Measurements from ENCODE around the gene MID1.

MID1 gene

GRCh38 chrX:10533696-10534365, 86.6 kb downstream of the MID1 start:
- DNase-seq (ENCODE audit: low spot score) (no peak), FAIRE-seq (no peak)

GRCh38 chrX:10531927-10532326, 88.5 kb downstream of the MID1 start:
- no peak for DNase-seq (ENCODE audit: low spot score)

GRCh38 chrX:10529344-10529743, 91.0 kb downstream of the MID1 start:
- FAIRE-seq (no peak), DNase-seq (ENCODE audit: low spot score) (no peak)

More at GRCh38 chrX:10531927-10532326, 88.5 kb downstream of the MID1 start:
- no peak for FAIRE-seq

DNA sequence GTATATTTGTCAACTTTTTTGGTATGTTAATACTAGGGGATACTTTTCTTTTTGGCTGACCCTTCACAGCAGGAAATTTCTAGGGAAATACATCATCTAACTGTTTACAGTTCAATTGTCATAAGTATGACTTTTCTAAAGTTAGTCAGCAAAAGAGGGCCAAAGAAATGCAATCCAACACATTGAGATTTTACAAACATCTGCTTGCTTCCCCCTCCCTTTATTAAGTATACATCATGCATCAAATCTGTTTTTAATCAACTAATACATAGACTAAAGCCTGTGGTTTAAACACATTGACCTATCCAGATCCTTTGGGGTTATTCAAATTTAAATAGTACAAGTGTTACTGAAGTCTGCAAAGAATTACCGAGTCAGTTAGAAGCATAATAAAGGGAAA, 93.9 kb downstream of the MID1 start:
- FAIRE-seq (no peak), DNase-seq (ENCODE audit: low spot score) (no peak)

DNA sequence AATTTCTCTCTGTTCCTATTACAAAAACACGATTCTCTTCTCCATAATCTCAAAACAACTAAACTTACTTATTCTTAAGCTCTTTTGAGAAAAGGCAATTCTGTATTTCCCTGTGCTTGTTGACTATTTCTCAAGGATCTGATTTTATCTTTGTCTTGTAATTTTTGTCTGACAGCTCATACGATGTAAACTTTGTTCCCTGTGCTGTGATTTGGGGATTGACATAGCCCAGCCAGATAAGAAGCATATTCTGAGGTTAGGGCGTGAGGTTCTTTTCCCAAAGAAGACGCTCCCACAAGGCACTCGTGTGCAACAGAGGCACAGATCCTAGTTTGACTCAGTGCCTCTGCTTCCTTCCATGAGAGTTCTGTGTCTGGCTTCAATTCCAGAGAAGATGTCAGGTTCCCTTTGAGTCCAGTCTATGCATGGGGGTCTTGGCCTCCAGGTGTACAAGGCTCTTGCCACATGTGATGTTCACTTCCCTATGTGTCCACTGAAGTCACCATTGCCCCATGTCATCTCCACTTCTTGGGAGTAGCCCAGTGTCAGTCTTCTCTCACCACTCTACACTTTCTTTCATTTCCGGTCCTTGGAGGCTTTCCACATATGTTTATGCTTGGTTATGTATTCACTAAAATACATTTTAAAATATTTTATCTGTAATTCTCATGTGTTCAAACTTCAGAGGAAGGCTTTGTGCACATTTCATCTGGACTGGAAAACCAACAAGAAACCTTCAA, 94.8 kb downstream of the MID1 start:
- FAIRE-seq (no peak), DNase-seq (ENCODE audit: low spot score) (no peak)

- DNase-seq (ENCODE audit: low spot score), result no peak
- no peak for FAIRE-seq
These were observed 95.8 kb downstream of the MID1 start for GRCh38 chrX:10524578-10524977.

- no peak for FAIRE-seq
- DNase-seq (ENCODE audit: low spot score), result no peak
These were observed 100.6 kb downstream of the MID1 start for GRCh38 chrX:10519761-10520160.

DNA sequence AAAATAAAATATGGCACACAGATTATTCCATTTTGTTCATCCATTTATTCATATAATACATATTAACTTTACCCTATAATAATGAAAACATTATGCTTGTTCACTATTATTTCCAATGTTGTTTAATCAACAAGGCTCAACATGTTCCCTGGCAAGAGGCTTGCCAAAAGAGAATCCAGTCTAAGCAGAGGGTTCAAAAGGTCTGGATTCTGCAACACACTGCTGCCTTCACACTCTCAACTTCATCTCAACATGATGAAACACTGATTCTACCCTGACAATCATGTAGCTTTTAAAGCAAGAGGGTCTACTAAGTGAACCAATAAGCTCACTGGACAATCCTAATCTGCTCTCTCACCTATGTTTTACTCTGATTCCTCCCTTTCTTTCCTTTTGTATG, 101.1 kb downstream of the MID1 start:
- peak; percentile 10 for FAIRE-seq

DNA sequence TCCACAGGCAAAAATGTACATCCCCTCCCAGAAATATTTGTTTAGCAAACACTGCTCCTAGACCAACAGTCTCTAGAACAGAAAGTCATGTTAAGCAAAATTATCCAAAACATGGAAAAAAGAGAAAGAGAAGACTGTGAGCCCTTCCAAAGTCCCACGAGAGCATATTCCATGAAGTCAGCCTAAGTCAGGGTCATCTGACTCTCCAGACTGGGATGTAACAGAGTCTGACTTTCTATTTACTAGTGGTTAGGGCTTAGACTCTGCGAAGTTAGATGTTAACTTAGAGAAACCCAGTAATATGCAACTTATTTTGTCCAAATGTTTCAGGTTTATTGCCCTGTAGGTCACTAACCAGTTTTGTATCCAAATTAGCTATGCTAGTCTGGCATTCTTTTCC, 102.3 kb downstream of the MID1 start:
- FAIRE-seq (peak; percentile 45), DNase-seq (ENCODE audit: low spot score) (no peak)

More for the DNA sequence above, 101.1 kb downstream of the MID1 start:
- DNase-seq (ENCODE audit: low spot score), result no peak

DNA sequence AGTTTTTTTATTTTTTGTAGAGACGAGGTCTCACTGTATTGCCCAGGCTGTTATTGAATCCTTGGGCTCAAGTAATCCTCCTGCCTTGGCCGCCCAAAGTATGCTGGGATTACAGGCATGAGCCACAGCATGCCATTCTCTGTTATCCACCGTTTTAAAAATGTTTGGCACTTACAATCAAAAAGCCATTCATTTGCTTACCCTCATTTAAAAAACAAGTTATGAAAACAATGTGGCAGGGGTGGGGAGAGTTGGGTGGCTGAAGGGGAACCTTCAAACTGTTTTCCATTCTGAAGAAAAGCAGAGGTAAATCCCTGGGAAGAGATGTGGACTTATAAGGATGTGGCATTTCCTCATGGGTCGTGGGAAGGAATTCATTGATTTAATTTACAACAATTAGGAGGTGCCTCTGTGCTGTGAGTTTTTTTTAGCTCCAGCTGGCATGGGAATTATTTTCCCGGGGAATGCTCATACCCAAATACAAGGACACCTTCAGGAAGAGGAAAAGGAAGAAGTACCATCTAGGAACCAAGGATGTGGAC, 103.5 kb downstream of the MID1 start:
- DNase-seq (ENCODE audit: low spot score) (no peak), FAIRE-seq (no peak)

GRCh38 chrX:10514891-10515290, 105.5 kb downstream of the MID1 start:
- DNase-seq (ENCODE audit: low spot score) (no peak), FAIRE-seq (no peak)

- FAIRE-seq (no peak), DNase-seq (ENCODE audit: low spot score) (no peak)
These were observed 106.4 kb downstream of the MID1 start for GRCh38 chrX:10513974-10514373.

DNA sequence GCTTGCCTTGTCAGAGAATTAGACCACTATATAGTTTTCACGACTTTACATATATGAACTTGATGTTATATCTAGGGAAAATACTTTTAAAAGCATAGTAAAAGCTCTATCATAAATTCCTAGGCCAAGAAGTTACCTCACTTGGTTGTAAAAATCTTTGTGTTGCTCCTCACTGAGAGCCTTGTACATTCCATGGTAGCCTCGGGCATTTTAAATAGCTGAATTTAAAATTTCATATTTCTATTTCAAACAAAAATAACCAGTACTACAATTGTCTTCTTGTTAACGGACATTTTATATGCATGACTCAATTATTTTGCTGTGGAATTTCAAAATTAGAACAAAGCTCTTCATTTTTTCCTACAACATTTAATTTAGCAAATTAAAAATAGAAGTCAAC, 107.6 kb downstream of the MID1 start:
- DNase-seq (ENCODE audit: low spot score), result no peak
- no peak for FAIRE-seq

DNA sequence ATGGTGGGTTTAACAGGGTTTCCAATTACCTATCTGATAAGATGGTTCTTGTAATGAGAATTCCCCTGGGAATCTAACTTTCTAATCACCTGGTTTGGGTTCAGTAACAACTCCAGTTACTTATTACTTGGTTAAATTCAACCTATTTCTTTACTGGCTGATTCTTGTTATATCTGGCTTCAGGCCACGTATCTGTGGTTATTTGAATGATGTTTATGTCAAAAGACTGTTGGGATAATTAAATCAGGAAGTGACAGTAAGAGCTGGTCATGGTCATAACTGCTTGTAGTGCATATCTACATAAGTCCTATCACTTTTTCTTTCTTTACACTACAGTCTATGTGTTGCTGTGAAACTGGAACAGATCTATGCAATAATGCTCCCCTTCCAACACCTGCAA, 108.1 kb downstream of the MID1 start:
- FAIRE-seq, result peak; percentile 98
- peak; percentile 79 for DNase-seq (ENCODE audit: low spot score)

DNA sequence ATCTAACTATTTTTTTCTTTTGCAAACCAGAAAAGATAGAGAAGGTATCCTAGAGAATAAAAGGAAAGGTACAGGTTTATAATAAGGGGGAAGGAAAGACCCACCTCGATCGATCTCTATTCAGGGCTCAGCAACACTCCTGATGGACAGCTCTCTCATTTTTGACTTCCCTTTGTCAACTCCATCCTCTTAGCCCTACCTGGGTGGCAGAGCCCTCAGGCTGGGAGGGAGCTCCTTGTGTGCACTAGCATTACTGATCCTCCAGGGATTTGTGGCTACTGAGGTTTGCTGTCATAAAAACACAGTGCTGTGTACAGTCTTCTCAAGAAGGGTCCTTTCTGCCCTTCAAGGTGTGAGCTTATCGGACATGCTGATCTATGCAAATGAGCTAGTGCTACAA, 111.0 kb downstream of the MID1 start:
- no peak for FAIRE-seq

GRCh38 chrX:10508891-10509290, 111.5 kb downstream of the MID1 start:
- no peak for FAIRE-seq
- DNase-seq (ENCODE audit: low spot score), result no peak

More for the DNA sequence above, 111.0 kb downstream of the MID1 start:
- no peak for DNase-seq (ENCODE audit: low spot score)

DNA sequence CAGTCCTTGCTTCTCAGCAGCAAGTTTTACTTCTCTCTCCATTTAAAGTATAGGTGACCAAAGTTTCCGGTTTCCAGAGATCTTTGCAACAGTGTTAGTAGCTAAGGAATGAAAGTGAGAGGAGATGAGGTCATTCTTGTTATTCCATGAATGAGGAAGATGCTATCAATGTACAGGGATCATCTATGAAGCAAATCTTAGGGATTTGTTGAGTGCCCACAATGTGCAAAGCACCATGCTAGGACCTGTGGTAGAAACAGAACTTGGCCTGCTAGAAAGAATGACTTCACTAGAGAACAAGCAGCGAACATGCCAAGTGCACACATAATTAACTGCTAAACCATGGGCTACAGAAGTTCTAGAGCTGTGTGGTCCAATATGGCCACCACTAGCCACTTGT, 112.5 kb downstream of the MID1 start:
- DNase-seq (ENCODE audit: low spot score), result no peak
- FAIRE-seq, result no peak

DNA sequence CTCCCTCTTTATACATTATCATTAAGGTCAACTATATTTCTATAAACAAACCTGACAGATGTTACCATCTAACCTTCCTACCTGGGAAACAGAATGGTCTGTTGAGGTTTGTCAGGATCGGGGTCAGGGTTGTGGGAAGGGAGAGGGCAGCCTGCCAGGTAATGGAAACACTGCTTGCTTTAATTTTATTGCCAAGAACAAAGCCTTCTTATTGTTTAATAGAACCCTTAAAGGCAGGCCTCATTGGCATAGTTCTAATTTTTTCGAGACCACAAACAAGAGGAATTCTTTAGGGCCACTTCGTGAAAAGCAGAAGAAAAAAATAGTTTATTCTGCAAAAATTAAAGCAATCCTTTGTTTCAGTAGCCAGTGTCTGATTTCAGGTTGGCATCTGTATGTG, 113.2 kb downstream of the MID1 start:
- FAIRE-seq (no peak), DNase-seq (ENCODE audit: low spot score) (no peak)

- no peak for FAIRE-seq
- DNase-seq (ENCODE audit: low spot score), result no peak
These were observed 113.6 kb downstream of the MID1 start for GRCh38 chrX:10506781-10507180.

- FAIRE-seq, result no peak
- DNase-seq (ENCODE audit: low spot score), result no peak
These were observed 114.7 kb downstream of the MID1 start for GRCh38 chrX:10505726-10506125.

DNA sequence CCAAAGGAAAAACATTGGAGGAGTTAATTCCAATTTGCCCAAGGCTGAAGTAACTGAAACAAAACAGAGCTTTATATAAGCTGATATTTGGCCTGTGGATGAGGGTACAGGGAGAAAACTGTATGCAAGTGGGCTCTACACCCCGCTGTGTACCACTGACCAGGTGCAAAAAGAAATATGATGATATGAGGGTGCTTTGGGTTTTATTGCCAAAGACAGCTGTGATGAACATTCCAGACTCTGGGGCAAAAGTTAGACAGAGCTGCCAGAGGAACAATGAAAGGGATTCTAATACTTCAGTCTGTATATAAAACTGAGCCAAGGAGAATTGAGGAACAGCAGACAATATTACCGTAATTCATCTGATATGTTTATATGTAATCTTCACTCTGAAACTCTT, 117.4 kb downstream of the MID1 start:
- no peak for FAIRE-seq

GRCh38 chrX:10501611-10502010, 118.8 kb downstream of the MID1 start:
- FAIRE-seq, result no peak
- DNase-seq (ENCODE audit: low spot score), result no peak

More for the DNA sequence above, 117.4 kb downstream of the MID1 start:
- no peak for DNase-seq (ENCODE audit: low spot score)
